NT2/D1 (cell line): ENCODE measurements around the gene PPP4R2.

Experiments used
- DNase-seq: peaks from one replicate; pipeline ENCODE4 v3.0.0-alpha.2; 2011; ENCODE audit warnings: low read depth, low spot score
- H3K27me3 ChIP-seq: 2 replicates; pipeline ENCODE4 v1.6.0; 2011; ENCODE audit warnings: mild to moderate bottlenecking; ENCODE audit not compliant: insufficient read length, insufficient read depth
- H3K36me3 ChIP-seq: 2 replicates; pipeline ENCODE4 v1.6.1; 2011; ENCODE audit warnings: mild to moderate bottlenecking, low read length, mixed read lengths; ENCODE audit not compliant: insufficient read depth, insufficient read length
- H3K4me1 ChIP-seq: 2 replicates; pipeline ENCODE4 v1.5.1; 2011; ENCODE audit not compliant: insufficient read depth, insufficient read length
- H3K4me3 ChIP-seq: 2 replicates; pipeline ENCODE4 v1.5.1; 2011; ENCODE audit warnings: low read depth; ENCODE audit not compliant: insufficient read length
- H3K9ac ChIP-seq: 2 replicates; pipeline ENCODE4 v1.6.0; 2011; ENCODE audit warnings: low read depth; ENCODE audit not compliant: insufficient read length
- H3K9me3 ChIP-seq: 2 replicates; pipeline ENCODE4 v1.5.1; 2011; ENCODE audit warnings: mild to moderate bottlenecking, low read length; ENCODE audit not compliant: insufficient read depth
- SUZ12 ChIP-seq: IDR thresholded peaks from 2 replicates; pipeline ENCODE4 v1.6.1; 2011; ENCODE audit not compliant: insufficient read length, insufficient read depth; ENCODE audit errors: extremely low read depth
- YY1 ChIP-seq: IDR thresholded peaks from 2 replicates; pipeline ENCODE4 v1.6.1; 2011; ENCODE audit not compliant: insufficient read length, insufficient read depth
- ZNF274 ChIP-seq: IDR thresholded peaks from 2 replicates; pipeline ENCODE4 v1.6.1; 2011; ENCODE audit warnings: mild to moderate bottlenecking, low read depth, low read length

PPP4R2 gene

DNA sequence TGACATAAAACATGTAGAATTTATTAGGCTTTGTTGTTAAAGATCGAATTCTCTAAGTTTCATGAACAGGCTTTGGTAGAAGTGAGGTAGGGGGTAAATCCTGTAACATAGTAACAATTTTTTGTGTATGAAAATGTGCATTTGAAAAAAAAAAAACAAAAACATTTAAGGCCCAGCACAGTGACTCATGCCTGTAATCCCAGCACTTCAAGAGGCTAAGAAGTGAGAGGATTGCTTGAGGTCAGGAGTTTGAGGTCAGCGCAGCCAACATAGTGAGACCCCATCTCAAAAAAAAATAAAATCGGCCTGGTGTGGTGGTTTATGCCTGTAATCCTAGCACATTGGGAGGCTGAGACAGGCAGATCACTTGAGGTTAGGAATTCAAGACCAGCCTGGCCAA is 26.8 kb upstream of the PPP4R2 start:
- Histone ChIP-seq H3K4me1 (no peaks in the 10 kb centered on the region), H3K9ac (no peak overlapping the region), H3K36me3 (peaks cover 16% of the 10 kb centered on the region), H3K27me3 (no peaks in the 10 kb centered on the region), H3K4me3 (no peak overlapping the region), H3K9me3 (no peaks in the 10 kb centered on the region)
- DNase-seq: no peak
- TF ChIP-seq SUZ12 (no peak), ZNF274 (no peak), YY1 (no peak)

DNA sequence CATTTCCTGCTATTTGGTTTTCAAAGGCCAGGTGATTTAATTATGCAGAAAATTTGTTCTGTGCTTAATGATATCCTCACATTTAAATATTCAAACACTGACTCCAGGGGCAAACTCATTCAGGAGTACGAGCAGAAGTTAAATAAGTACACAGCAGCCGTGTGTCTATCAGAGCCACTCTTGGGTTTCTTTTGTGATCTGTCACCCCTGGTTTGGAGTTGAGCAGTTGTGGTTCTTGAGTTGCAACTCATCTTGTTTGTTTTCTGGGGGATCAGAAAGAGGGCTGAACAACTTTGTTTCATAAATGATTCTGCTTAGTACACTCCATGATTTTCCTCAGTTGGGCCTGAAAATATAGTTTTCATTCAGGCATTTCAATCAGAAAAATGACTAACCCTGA is 25.7 kb upstream of the PPP4R2 start:
- Histone ChIP-seq H3K9ac (no peak overlapping the region), H3K4me3 (no peak overlapping the region), H3K4me1 (no peaks in the 10 kb centered on the region), H3K9me3 (no peaks in the 10 kb centered on the region), H3K36me3 (peaks cover 16% of the 10 kb centered on the region), H3K27me3 (no peaks in the 10 kb centered on the region)
- TF ChIP-seq ZNF274 (no peak), SUZ12 (no peak), YY1 (no peak)
- no peak for DNase-seq

DNA sequence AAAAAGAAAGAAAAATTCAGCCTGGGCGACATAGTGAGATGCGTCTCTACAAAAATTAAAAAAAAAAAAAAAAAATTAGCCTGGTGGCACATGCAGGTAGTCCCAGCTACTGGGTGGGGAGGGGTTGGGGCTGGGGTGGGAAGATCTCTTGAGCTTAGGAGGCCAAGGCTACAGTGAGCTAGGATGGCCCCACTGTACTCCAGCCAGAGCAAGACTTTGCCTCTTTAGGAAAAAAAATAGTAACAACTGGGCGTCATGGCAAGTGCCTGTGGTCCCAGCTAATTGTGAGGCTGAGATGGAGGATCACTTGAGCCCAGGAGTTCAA is 23.9 kb upstream of the PPP4R2 start:
- Histone ChIP-seq H3K4me3 (no peak overlapping the region), H3K9ac (no peak overlapping the region), H3K27me3 (no peaks in the 10 kb centered on the region), H3K9me3 (no peaks in the 10 kb centered on the region), H3K4me1 (no peaks in the 10 kb centered on the region), H3K36me3 (peaks cover 12% of the 10 kb centered on the region)
- TF ChIP-seq ZNF274 (no peak), SUZ12 (no peak), YY1 (no peak)
- no peak for DNase-seq

DNA sequence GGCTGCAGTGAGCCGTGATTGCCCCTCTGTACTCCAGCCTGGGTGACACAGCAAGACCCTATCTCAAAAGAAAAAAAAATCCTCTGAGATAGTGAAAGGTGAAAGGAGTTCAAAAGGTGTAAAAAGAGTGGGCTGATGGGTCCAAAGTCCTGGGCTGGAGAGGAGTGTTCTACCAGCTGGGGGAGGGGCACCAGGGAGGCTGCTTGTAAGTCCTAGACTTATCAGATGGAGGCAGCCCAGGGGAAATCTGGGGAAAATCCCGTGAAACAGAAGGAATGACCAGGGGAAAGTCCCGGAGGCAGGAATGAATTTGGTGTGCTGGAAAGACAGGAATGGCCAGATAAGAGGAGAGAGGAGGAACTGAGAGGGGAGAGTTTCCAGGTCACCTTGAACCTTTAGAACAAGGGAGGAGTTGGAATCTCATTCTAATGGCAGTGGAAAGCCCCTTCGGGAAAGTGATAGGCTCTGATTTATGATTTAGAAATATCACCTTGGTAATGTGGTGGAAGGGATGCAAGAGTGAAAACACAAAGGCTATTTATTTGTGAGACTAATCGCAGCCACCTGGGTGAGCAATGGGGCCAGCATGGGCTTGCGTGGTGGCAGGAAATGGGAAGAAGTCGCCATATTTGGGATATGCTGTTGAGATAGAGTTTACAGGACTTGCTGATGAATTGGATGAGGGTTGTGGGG is 23.4 kb upstream of the PPP4R2 start:
- Histone ChIP-seq H3K4me1 (no peaks in the 10 kb centered on the region), H3K4me3 (no peak overlapping the region), H3K36me3 (peaks cover 9% of the 10 kb centered on the region), H3K27me3 (no peaks in the 10 kb centered on the region), H3K9ac (no peak overlapping the region), H3K9me3 (no peaks in the 10 kb centered on the region)
- TF ChIP-seq SUZ12 (no peak), YY1 (no peak)
- no peak for DNase-seq

DNA sequence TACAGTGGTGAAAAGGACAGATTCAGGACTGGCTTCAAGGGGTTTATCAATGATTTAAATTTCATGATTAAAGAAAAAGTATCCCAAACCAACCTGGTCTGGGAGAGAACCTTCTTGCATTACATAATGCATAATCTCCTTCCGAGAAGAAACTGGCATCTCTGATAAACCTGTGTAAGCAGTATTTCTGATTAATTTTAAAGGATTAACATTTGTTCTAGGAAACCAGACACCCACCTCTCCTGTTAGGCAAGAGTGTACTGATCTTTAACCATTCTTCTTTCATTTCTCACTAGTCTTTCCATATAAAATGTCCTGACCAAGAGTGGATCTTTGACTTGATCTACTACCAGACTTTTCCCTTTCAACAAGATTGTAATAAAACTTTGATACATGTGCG is 22.8 kb upstream of the PPP4R2 start:
- no peak for DNase-seq
- H3K4me3 ChIP-seq: no peak overlapping the region
- H3K27me3 ChIP-seq: no peaks in the 10 kb centered on the region
- TF ChIP-seq YY1 (no peak), SUZ12 (no peak), ZNF274 (no peak)
- H3K9ac ChIP-seq: no peak overlapping the region
- H3K9me3 ChIP-seq: no peaks in the 10 kb centered on the region
- H3K36me3 ChIP-seq: peaks cover 5% of the 10 kb centered on the region
- H3K4me1 ChIP-seq: no peaks in the 10 kb centered on the region

DNA sequence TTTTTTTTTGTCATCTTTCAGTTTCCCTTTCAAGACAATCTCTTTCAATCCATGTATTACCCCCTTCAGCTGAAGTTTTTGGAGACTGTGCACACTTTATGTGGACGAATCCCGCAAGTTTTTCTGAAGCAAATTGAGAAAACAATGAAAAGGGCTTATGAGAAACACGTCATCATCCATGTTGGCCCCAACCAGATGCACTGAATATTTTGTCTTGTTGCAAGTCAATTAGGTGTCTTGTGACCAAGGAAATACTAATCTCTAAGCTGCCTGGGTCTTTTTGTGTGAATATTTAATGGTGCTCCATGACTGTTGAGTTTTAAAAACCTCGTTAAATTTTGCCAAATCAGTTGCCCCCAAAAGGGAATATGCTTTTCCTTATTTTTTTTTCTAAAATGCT is 21.7 kb upstream of the PPP4R2 start:
- H3K27me3 ChIP-seq: no peaks in the 10 kb centered on the region
- no peak overlapping the region for H3K4me3 ChIP-seq
- peaks cover 5% of the 10 kb centered on the region for H3K36me3 ChIP-seq
- no peaks in the 10 kb centered on the region for H3K4me1 ChIP-seq
- no peaks in the 10 kb centered on the region for H3K9me3 ChIP-seq
- H3K9ac ChIP-seq: no peak overlapping the region
- DNase-seq: no peak
- TF ChIP-seq ZNF274: no peak
- no peak for TF ChIP-seq YY1
- TF ChIP-seq SUZ12: no peak

DNA sequence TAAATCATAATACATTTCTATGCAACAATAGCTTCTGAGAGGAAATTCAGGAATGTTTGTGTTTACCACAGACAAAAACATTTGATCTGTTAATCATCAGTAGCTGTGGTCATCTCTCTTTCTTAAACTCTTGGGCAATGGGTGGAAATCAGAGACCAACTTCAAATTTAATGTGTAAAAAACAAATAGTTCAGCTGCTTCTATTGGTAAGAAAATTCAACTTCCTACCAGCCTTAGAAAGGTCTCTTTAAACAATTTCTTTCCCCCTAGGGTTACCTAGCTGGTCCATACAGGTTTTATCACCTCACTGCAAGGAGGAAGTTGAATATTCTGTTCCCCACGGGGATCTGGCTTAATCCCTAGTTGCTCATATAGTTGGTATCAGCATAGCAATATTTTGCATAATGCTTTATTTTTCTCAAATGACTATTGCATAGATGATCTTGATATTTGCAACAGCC is 20.3 kb upstream of the PPP4R2 start:
- Histone ChIP-seq H3K9me3 (no peaks in the 10 kb centered on the region), H3K4me3 (no peak overlapping the region), H3K27me3 (no peaks in the 10 kb centered on the region), H3K36me3 (peaks cover under 1% of the 10 kb centered on the region), H3K4me1 (no peaks in the 10 kb centered on the region), H3K9ac (no peak overlapping the region)
- TF ChIP-seq SUZ12 (no peak), ZNF274 (no peak), YY1 (no peak)
- no peak for DNase-seq
